Ascending aorta (tissue), 2 donors: ENCODE data around the gene GABRG3. TPM values are rescaled to one million over a fixed set of nuclear protein-coding genes. Genes with fewer than 3 reads are reported as not detected.

Experiments
- DNase-seq, 2 donors: peaks; one replicate each; pipeline ENCODE4 v3.0.0-alpha.2; 2019; ENCODE audit warnings: low spot score in 2 of 2
- H3K27ac ChIP-seq, 2 donors: fragments of 200-600 bp; sonication (generic); one replicate each; pipeline ENCODE4 v1.5.1; 2016 to 2017; ENCODE audit warnings: mild to moderate bottlenecking in 1 of 2
- H3K27me3 ChIP-seq: fragments of 200-600 bp; sonication (generic); one replicate; pipeline ENCODE4 v1.5.1; 2017
- H3K36me3 ChIP-seq, 2 donors: fragments of 200-600 bp; sonication (generic); one replicate each; pipeline ENCODE4 v1.5.1; 2016
- H3K4me1 ChIP-seq, 2 donors: fragments of 200-600 bp; sonication (generic); one replicate each; pipeline ENCODE4 v1.5.1; 2016 to 2017; ENCODE audit warnings: mild to moderate bottlenecking in 1 of 2
- H3K4me3 ChIP-seq, 2 donors: fragments of 200-600 bp; sonication (generic); one replicate each; pipeline ENCODE4 v1.5.1; 2016 to 2017; ENCODE audit warnings: mild to moderate bottlenecking in 1 of 2
- H3K9me3 ChIP-seq, 2 donors: fragments of 200-600 bp; sonication (generic); one replicate each; pipeline ENCODE4 v1.5.1; 2016
- intact Hi-C: fragments of 100-400 bp; cut with DNase I; formaldehyde crosslinking; loops from one replicate; pipeline ENCODE4 v1.15.1; 2023
- total RNA-seq: library from RNA; depleted of rRNA; stranded (reverse); fragments of >200 nt; gene quantifications from one replicate; pipeline ENCODE4 v1.1.0, GENCODE V29; 2016
- TF ChIP-seq, protein P1 (sequence below), 3 experiments: fragments of 200-600 bp in 2 of 3; fragments of 450-650 bp in 1 of 3; sonication (generic) in 2 of 3; IDR thresholded peaks; one replicate each; pipeline ENCODE4 v1.5.1; 2016 to 2019; ENCODE audit warnings: antibody characterized with exemption in 3 of 3, mild to moderate bottlenecking in 1 of 3, moderate library complexity in 1 of 3

Gene GABRG3
- total RNA-seq, 1 donor from 2014 or later: not detected

DNA sequence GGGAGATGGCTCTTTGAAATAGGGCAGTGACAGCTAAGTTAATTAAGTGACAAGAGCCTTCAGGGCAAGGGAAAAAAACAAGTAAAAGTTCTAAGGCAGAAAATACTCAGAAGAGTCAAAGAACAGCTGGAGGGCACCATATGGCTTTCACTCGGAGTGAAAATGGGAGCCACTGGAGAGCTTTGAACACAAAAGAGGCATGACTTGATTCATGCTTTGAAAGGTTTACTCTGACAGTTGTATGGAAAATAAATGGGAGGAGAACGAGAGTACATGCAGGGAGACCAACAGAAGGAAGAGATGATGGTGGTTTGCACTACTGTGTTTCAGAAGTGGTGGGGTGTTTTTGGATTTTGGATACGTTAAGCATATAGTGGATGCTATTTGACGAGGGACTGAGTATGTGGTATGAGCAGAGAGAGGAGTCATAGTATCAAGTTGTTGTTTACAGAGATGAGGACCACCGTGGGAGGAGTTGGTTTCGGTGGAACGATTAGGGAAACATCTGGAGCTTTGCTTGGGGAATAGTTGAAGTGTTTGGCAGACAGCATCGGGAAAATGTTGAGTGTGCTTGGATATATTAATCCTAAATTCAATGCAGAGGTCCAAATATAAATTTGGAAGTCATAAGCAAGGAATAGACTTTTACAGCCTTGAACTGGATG lies 411.5 kb downstream of the GABRG3 start:
- Histone ChIP-seq H3K36me3 (no peaks in the 10 kb centered on the region), H3K27ac (no peak overlapping the region), H3K4me3 (no peak overlapping the region), H3K9me3 (no peaks in the 10 kb centered on the region), H3K27me3 (no peaks in the 10 kb centered on the region), H3K4me1 (no peaks in the 10 kb centered on the region)
- no peak for DNase-seq
- intact Hi-C loops: no loop called here
- TF ChIP-seq, protein P1, sequence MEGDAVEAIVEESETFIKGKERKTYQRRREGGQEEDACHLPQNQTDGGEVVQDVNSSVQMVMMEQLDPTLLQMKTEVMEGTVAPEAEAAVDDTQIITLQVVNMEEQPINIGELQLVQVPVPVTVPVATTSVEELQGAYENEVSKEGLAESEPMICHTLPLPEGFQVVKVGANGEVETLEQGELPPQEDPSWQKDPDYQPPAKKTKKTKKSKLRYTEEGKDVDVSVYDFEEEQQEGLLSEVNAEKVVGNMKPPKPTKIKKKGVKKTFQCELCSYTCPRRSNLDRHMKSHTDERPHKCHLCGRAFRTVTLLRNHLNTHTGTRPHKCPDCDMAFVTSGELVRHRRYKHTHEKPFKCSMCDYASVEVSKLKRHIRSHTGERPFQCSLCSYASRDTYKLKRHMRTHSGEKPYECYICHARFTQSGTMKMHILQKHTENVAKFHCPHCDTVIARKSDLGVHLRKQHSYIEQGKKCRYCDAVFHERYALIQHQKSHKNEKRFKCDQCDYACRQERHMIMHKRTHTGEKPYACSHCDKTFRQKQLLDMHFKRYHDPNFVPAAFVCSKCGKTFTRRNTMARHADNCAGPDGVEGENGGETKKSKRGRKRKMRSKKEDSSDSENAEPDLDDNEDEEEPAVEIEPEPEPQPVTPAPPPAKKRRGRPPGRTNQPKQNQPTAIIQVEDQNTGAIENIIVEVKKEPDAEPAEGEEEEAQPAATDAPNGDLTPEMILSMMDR (IDR thresholded peaks at IDR 0.05): no peak

DNA sequence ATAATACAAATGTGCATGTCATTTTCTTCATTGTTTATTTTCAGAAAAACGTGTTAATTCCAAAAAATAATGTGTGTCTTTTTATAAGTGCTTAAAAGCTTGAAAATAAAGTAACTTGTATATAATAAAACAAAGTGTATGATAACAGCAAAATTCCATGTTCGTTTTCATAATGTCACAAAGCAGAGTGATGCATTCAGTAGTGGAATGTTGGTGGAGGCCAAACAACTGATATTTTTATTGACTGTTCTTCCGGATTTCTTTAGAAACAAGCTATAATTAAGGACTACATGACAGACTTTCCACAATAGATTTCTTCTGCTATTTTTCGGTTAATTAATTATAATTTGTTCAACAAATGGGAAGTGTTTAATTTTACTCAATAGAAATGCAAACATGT lies 412.7 kb downstream of the GABRG3 start:
- TF ChIP-seq, protein P1 (IDR thresholded peaks at IDR 0.05): no peak
- H3K36me3 ChIP-seq: no peaks in the 10 kb centered on the region
- intact Hi-C loops: no loop called here
- no peak for DNase-seq
- no peak overlapping the region for H3K4me3 ChIP-seq
- no peaks in the 10 kb centered on the region for H3K27me3 ChIP-seq
- no peak overlapping the region for H3K27ac ChIP-seq
- no peaks in the 10 kb centered on the region for H3K4me1 ChIP-seq
- no peaks in the 10 kb centered on the region for H3K9me3 ChIP-seq

DNA sequence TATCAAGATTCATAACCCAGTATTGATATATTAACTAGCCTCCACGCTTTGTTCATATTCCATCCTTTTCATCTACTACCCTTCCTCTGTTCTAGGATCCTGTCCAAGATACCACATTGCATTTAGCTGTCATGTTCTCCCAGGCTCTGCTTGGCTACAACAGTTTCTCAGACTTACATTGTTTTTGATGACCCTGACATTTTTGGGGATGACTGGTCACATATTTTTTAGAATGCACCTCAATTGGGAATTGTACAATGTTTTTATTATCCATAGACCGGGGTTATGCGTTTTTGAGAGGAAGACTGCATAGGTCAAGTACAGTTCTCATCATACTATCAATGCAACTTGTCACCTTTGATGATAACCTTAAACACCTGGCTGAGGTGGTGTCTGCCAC lies 421.2 kb downstream of the GABRG3 start:
- intact Hi-C loops: no loop called here
- TF ChIP-seq, protein P1 (IDR thresholded peaks at IDR 0.05): no peak

DNA sequence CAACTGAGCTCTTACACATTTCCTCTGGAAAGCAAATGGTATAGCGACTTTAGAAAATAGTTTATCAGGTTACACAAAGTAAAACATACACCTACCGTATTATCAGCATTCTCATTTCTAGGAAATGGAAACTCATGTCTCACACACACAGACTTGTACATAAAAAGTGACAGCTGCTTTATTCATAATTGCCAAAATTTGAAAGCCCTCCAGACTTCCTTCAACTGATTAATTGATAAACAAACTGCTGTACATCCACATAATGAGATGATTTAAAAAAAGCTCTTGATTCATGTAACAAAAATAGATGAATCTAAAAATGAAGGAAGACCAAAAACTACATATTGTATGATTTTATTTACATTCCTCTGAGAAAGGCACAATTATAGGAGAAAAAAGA lies 425.5 kb downstream of the GABRG3 start:
- intact Hi-C loops: no loop called here
- no peak overlapping the region for H3K4me3 ChIP-seq
- H3K4me1 ChIP-seq: no peaks in the 10 kb centered on the region
- no peaks in the 10 kb centered on the region for H3K36me3 ChIP-seq
- H3K27ac ChIP-seq: no peak overlapping the region
- TF ChIP-seq, protein P1 (IDR thresholded peaks at IDR 0.05): no peak
- H3K27me3 ChIP-seq: no peaks in the 10 kb centered on the region
- no peak for DNase-seq
- peaks cover 0 to 6% of the 10 kb centered on the region in 2 donors for H3K9me3 ChIP-seq

More for the DNA sequence above, 421.2 kb downstream of the GABRG3 start:
- H3K4me3 ChIP-seq: no peak overlapping the region
- peaks cover 0 to 6% of the 10 kb centered on the region in 2 donors for H3K9me3 ChIP-seq
- H3K36me3 ChIP-seq: no peaks in the 10 kb centered on the region
- no peaks in the 10 kb centered on the region for H3K4me1 ChIP-seq
- H3K27me3 ChIP-seq: no peaks in the 10 kb centered on the region
- DNase-seq: no peak
- H3K27ac ChIP-seq: no peak overlapping the region

DNA sequence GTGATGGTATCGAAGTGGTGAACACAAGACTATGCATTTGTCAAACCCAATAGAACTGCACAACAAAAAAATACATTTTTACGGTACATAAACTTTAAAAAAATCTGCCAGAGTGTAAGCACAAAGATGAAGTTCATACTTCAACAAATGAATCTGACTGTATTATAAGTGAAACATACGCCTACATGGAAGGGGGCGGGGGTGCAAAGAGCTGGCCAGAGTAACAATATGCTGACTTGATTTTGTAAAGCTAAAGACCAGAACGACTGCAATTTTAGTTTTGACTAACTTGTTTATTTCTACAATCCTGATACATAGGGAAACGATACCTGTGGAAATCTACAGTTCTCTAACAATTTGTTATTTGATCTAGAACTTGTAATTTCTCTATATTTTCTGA lies 426.0 kb downstream of the GABRG3 start:
- TF ChIP-seq, protein P1 (IDR thresholded peaks at IDR 0.05): no peak
- Histone ChIP-seq H3K4me3 (no peak overlapping the region), H3K27me3 (no peaks in the 10 kb centered on the region), H3K36me3 (no peaks in the 10 kb centered on the region), H3K9me3 (peaks cover 0 to 6% of the 10 kb centered on the region in 2 donors), H3K27ac (no peak overlapping the region), H3K4me1 (no peaks in the 10 kb centered on the region)
- intact Hi-C loops: no loop called here
- DNase-seq: no peak
